ENCODE measurements around the gene PIP5K1B. TPM values are rescaled to one million over a fixed set of nuclear protein-coding genes. Genes with fewer than 3 reads are reported as not detected.
A peak's percentile ranks its signal among the peaks of the same experiment; 100 is the strongest.

The PIP5K1B gene
- total and polyA plus RNA-seq, 2 donors (not counting 1 experiment from before 2014, with no cell fraction given): 11.8 to 24.1 TPM

- Histone ChIP-seq H3K27ac (ENCODE audit: low read length in 2 of 2) (peak overlapping the region in 1 of 2 donors; percentile 9), H3K4me1 (ENCODE audit: control insufficient read depth in 2 of 2, insufficient read depth in 2 of 2, low read length in 2 of 2) (peaks cover 42 to 43% of the 10 kb centered on the region in 2 donors), H3K4me2 (replicated peaks; ENCODE audit: low read depth, low read length, poor library complexity, severe bottlenecking) (peak overlapping the region; percentile 2), H3K9ac (ENCODE audit: low read length) (no peak overlapping the region), H3K27me3 (replicated peaks in 1 of 4; ENCODE audit: control extremely low read depth in 1 of 4, control insufficient read depth in 3 of 4, insufficient read depth in 4 of 4, low read length in 3 of 4) (no peaks in the 10 kb centered on the region), H2AFZ (ENCODE audit: insufficient read depth, low read depth, low read length, poor library complexity, severe bottlenecking) (no peak overlapping the region), H3K79me2 (ENCODE audit: control insufficient read depth, insufficient read depth, low read length) (peaks cover 84% of the 10 kb centered on the region), H3K9me3 (ENCODE audit: control extremely low read depth in 1 of 3, control insufficient read depth in 2 of 3, insufficient read depth in 1 of 3, low read length in 2 of 3) (no peaks in the 10 kb centered on the region), H3K36me3 (replicated peaks in 1 of 2; ENCODE audit: control extremely low read depth in 1 of 2, control insufficient read depth in 1 of 2, extremely low read depth in 1 of 2, insufficient read depth in 2 of 2, low read length in 1 of 2) (peaks cover 0 to 2% of the 10 kb centered on the region in 2 experiments), H4K20me1 (ENCODE audit: control insufficient read depth, insufficient read depth, low read length, poor library complexity, severe bottlenecking) (peaks cover 8% of the 10 kb centered on the region), H3K4me3 (ENCODE audit: control extremely low read depth in 1 of 5, extremely low read depth in 1 of 5, insufficient read depth in 1 of 5, low read depth in 2 of 5, low read length in 4 of 5) (no peak overlapping the region)
- ChIA-PET POLR2A (no interaction called here), CTCF (interaction anchor here (0.9 kb wide), 1 partner anchor 193 kb away, joined by 3 read pairs; no protein-coding TSS in a partner anchor)
- intact Hi-C loops (cut with micrococcal nuclease): no loop called here
- Mint-ChIP-seq H3K27ac (peak overlapping the region; percentile 43), H3K4me1 (peaks cover 38% of the 10 kb centered on the region), H3K9me3 (ENCODE audit: insufficient read depth) (no peaks in the 10 kb centered on the region), H3K27me3 (no peaks in the 10 kb centered on the region), H3K4me3 (peak overlapping the region; percentile 9)
- 58% methylated on average over 2 of the region's 3 CpGs for WGBS (ENCODE audit: insufficient coverage)
- no peak for ATAC-seq (ENCODE audit: low read depth)
- DNase-seq: no peak
- TF ChIP-seq EZH2 (IDR thresholded peaks at IDR 0.05; ENCODE audit: borderline replicate concordance, insufficient read depth, low read depth, low read length, poor library complexity, severe bottlenecking): no peak
- TF ChIP-seq CTCF (IDR thresholded peaks at IDR 0.05): no peak
Observed at GRCh38 chr9:68805890-68806517, 101.0 kb downstream of the PIP5K1B start.

DNA sequence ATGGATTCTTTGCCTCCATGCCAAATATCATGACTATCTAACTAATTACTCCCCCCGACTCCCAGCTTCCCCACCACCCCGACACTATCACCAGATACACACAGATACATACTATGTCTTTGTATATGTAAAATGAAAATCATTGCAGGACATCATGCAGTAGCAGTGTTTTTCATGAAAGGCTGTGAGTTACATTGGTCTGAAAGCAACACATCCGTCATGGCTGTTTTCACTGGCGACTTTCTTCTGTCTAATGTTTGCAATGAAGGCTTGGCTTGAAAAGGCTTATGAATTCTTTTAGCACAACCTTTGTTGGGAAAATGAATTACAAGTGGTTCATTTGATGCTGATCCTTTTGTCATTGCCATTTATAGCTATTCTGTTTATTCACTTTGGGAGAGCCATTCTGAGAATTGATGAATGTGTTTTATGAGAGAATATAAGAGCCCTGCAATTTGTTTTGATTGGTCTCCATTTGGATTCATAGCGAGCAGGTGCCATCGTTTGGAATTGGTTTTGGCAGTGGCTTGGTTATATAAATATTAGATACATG, 103.4 kb downstream of the PIP5K1B start:
- H3K9me3 ChIP-seq (ENCODE audit: control extremely low read depth in 1 of 3, control insufficient read depth in 2 of 3, insufficient read depth in 1 of 3, low read length in 2 of 3): no peaks in the 10 kb centered on the region
- H3K9ac ChIP-seq (ENCODE audit: low read length): no peak overlapping the region
- H3K79me2 ChIP-seq (ENCODE audit: control insufficient read depth, insufficient read depth, low read length): peaks cover 91% of the 10 kb centered on the region
- no peak overlapping the region for H3K27ac Mint-ChIP-seq
- TF ChIP-seq EZH2 (IDR thresholded peaks at IDR 0.05; ENCODE audit: borderline replicate concordance, insufficient read depth, low read depth, low read length, poor library complexity, severe bottlenecking) (no peak), CTCF (IDR thresholded peaks at IDR 0.05) (no peak)
- DNase-seq (no peak), ATAC-seq (ENCODE audit: low read depth) (no peak)
- intact Hi-C loops (cut with micrococcal nuclease): no loop called here
- H3K27ac ChIP-seq (ENCODE audit: low read length in 2 of 2): no peak overlapping the region
- H3K4me2 ChIP-seq (replicated peaks; ENCODE audit: low read depth, low read length, poor library complexity, severe bottlenecking): no peak overlapping the region
- H3K4me1 ChIP-seq (ENCODE audit: control insufficient read depth in 2 of 2, insufficient read depth in 2 of 2, low read length in 2 of 2): peaks cover 25 to 29% of the 10 kb centered on the region in 2 donors
- CTCF ChIA-PET: no interaction called here
- H2AFZ ChIP-seq (ENCODE audit: insufficient read depth, low read depth, low read length, poor library complexity, severe bottlenecking): no peak overlapping the region
- POLR2A ChIA-PET: no interaction called here
- H3K27me3 ChIP-seq (replicated peaks in 1 of 4; ENCODE audit: control extremely low read depth in 1 of 4, control insufficient read depth in 3 of 4, insufficient read depth in 4 of 4, low read length in 3 of 4): no peaks in the 10 kb centered on the region
- no peak overlapping the region for H3K4me3 Mint-ChIP-seq
- H3K4me3 ChIP-seq (ENCODE audit: control extremely low read depth in 1 of 5, extremely low read depth in 1 of 5, insufficient read depth in 1 of 5, low read depth in 2 of 5, low read length in 4 of 5): no peak overlapping the region
- peaks cover 0 to 3% of the 10 kb centered on the region in 2 experiments for H3K36me3 ChIP-seq (replicated peaks in 1 of 2; ENCODE audit: control extremely low read depth in 1 of 2, control insufficient read depth in 1 of 2, extremely low read depth in 1 of 2, insufficient read depth in 2 of 2, low read length in 1 of 2)
- H3K27me3 Mint-ChIP-seq: no peaks in the 10 kb centered on the region
- WGBS (ENCODE audit: insufficient coverage): 94% methylated on average over 2 of the region's 6 CpGs
- H4K20me1 ChIP-seq (ENCODE audit: control insufficient read depth, insufficient read depth, low read length, poor library complexity, severe bottlenecking): peaks cover 18% of the 10 kb centered on the region
- H3K9me3 Mint-ChIP-seq (ENCODE audit: insufficient read depth): no peaks in the 10 kb centered on the region
- peaks cover 38% of the 10 kb centered on the region for H3K4me1 Mint-ChIP-seq

Measured in B cell (primary cell).